AML-193 (cell line): ENCODE results near the gene DYNLRB1.
A peak's percentile ranks its signal among the peaks of the same experiment; 100 is the strongest.

Experiments
- DNase-seq, 2 experiments: peaks; one replicate each; lab custom pipeline; 2025; lab: John Stamatoyannopoulos, UW

The DYNLRB1 gene

GRCh38 chr20:34534391-34535165 lies 18.4 kb downstream of the DYNLRB1 start:
- DNase-seq, result no peak

- DNase-seq, result no peak
These were observed 19.1 kb downstream of the DYNLRB1 start for GRCh38 chr20:34535301-34535840.

- DNase-seq, result no peak
These were observed 19.6 kb downstream of the DYNLRB1 start for GRCh38 chr20:34535857-34536256.

GRCh38 chr20:34536798-34537394 lies 20.7 kb downstream of the DYNLRB1 start:
- DNase-seq, result no peak

- no peak for DNase-seq
These were observed 21.4 kb downstream of the DYNLRB1 start for GRCh38 chr20:34537651-34538050.

GRCh38 chr20:34538671-34539123 lies 22.5 kb downstream of the DYNLRB1 start:
- DNase-seq, result peak; percentile 50 to 51

- no peak for DNase-seq
These were observed 23.5 kb downstream of the DYNLRB1 start for GRCh38 chr20:34539756-34540155.

GRCh38 chr20:34540596-34541263 lies 24.5 kb downstream of the DYNLRB1 start:
- no peak for DNase-seq

- no peak for DNase-seq
These were observed 25.2 kb downstream of the DYNLRB1 start for GRCh38 chr20:34541264-34541901.

- DNase-seq, result no peak
These were observed 25.7 kb downstream of the DYNLRB1 start for GRCh38 chr20:34541917-34542316.

GRCh38 chr20:34542439-34542838 lies 26.2 kb downstream of the DYNLRB1 start:
- no peak for DNase-seq

- no peak for DNase-seq
These were observed 27.3 kb downstream of the DYNLRB1 start for GRCh38 chr20:34543463-34544056.

GRCh38 chr20:34544109-34544796 lies 28.0 kb downstream of the DYNLRB1 start:
- DNase-seq, result no peak

GRCh38 chr20:34546751-34547181 lies 30.5 kb downstream of the DYNLRB1 start:
- DNase-seq, result no peak

- no peak for DNase-seq
These were observed 31.8 kb downstream of the DYNLRB1 start for GRCh38 chr20:34547844-34548613.

- no peak for DNase-seq
These were observed 33.2 kb downstream of the DYNLRB1 start for GRCh38 chr20:34549291-34549928.

GRCh38 chr20:34549929-34550305 lies 33.7 kb downstream of the DYNLRB1 start:
- DNase-seq, result no peak

- DNase-seq, result no peak
These were observed 36.3 kb downstream of the DYNLRB1 start for GRCh38 chr20:34552569-34552968.

GRCh38 chr20:34553366-34553867 lies 37.2 kb downstream of the DYNLRB1 start:
- no peak for DNase-seq

- no peak for DNase-seq
These were observed 41.7 kb downstream of the DYNLRB1 start for GRCh38 chr20:34557936-34558319.
